ENCODE data around the gene GAGE12E. TPM values are rescaled to one million over a fixed set of nuclear protein-coding genes. Genes with fewer than 3 reads are reported as not detected.
"Not testable (repeated sequence)": the region's sequence is repeated elsewhere in the genome, so short reads cannot be mapped to it uniquely, and the experiment has no call there.

The GAGE12E gene
- total and polyA plus RNA-seq, 2 donors (not counting 1 experiment from before 2014, with no cell fraction given): not detected

DNA sequence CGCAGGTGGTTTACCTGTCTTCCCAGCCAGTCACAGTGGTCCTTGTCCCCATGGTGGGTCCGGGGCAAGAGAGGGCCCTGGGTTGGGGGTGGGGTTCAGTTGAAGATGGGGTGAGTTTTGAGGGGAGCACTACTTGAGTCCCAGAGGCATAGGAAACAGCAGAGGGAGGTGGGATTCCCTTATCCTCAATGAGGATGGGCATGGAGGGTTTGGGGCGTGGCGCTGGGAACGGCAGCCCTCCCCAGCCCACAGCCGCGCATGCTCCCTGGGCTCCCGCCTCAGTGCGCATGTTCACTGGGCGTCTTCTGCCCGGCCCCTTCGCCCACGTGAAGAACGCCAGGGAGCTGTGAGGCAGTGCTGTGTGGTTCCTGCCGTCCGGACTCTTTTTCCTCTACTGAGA, 38.1 kb downstream of the GAGE12E start, which contains the start of gene GAGE2A:
Gene GAGE2A, plus strand, starts transcription at position 301 of the 400 bp plus-strand sequence. CDS start 1,155 bp downstream, outside the sequence.
- no CpG with 5 or more reads among the region's 16 CpGs for WGBS (ENCODE audit: insufficient coverage)
- H3K79me2 ChIP-seq (ENCODE audit: control insufficient read depth, insufficient read depth, low read length); H3K27me3 ChIP-seq (replicated peaks in 1 of 4; ENCODE audit: control extremely low read depth in 1 of 4, control insufficient read depth in 3 of 4, insufficient read depth in 4 of 4, low read length in 3 of 4); H3K4me2 ChIP-seq (replicated peaks; ENCODE audit: low read depth, low read length, poor library complexity, severe bottlenecking); POLR2A ChIA-PET; H3K36me3 ChIP-seq (replicated peaks in 1 of 2; ENCODE audit: control extremely low read depth in 1 of 2, control insufficient read depth in 1 of 2, extremely low read depth in 1 of 2, insufficient read depth in 2 of 2, low read length in 1 of 2); H3K27ac Mint-ChIP-seq; H2AFZ ChIP-seq (ENCODE audit: insufficient read depth, low read depth, low read length, poor library complexity, severe bottlenecking); H3K9me3 ChIP-seq (ENCODE audit: control extremely low read depth in 1 of 3, control insufficient read depth in 2 of 3, insufficient read depth in 1 of 3, low read length in 2 of 3); H3K4me1 ChIP-seq (ENCODE audit: control insufficient read depth in 2 of 2, insufficient read depth in 2 of 2, low read length in 2 of 2); H3K4me3 ChIP-seq (ENCODE audit: control extremely low read depth in 1 of 5, extremely low read depth in 1 of 5, insufficient read depth in 1 of 5, low read depth in 2 of 5, low read length in 4 of 5); H3K4me3 Mint-ChIP-seq; H3K9me3 Mint-ChIP-seq (ENCODE audit: insufficient read depth); H4K20me1 ChIP-seq (ENCODE audit: control insufficient read depth, insufficient read depth, low read length, poor library complexity, severe bottlenecking); DNase-seq; ATAC-seq (ENCODE audit: low read depth); H3K4me1 Mint-ChIP-seq; H3K27me3 Mint-ChIP-seq; intact Hi-C loops (cut with micrococcal nuclease); CTCF ChIA-PET; H3K9ac ChIP-seq (ENCODE audit: low read length); H3K27ac ChIP-seq (ENCODE audit: low read length in 2 of 2): not testable (repeated sequence)

DNA sequence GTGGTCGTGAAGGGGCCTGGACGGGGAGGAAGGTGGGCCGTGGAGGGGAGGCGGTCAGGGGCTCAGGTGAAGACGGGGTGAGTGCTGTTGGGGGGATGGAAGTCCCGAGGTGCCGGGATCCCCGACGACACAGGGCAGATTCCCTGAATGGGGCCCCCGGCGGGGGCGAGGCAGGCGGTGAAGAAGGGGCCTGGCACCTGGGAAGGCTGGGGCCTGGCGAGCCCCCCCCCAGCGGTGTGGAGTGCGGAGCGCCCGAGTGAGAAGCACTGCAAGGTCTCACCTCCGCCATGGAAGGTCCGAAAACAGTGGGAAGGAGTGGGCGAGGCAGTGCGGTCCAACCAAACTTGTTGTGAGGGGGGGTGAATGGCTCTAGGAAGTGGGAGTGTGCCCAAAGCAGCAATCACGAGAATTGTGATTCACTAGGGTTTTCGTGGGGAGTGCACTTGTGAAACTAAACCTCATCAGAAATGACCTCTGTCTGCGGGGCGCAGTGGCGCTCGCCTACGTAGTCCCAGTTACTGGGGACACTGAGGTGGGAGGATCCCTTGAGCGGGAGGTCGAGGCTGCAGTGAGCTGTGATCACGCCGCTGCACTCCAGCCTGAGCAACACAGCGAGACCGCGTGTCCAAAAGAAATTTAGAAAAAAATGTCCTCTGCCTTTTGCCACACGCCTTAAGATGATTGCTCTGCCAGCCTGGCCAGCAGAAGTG, 38.8 kb downstream of the GAGE12E start:
- H3K27ac Mint-ChIP-seq; H3K27me3 Mint-ChIP-seq; H3K27me3 ChIP-seq (replicated peaks in 1 of 4; ENCODE audit: control extremely low read depth in 1 of 4, control insufficient read depth in 3 of 4, insufficient read depth in 4 of 4, low read length in 3 of 4); H3K9ac ChIP-seq (ENCODE audit: low read length); H3K4me1 Mint-ChIP-seq; H3K27ac ChIP-seq (ENCODE audit: low read length in 2 of 2); intact Hi-C loops (cut with micrococcal nuclease); H3K4me3 Mint-ChIP-seq; H3K9me3 Mint-ChIP-seq (ENCODE audit: insufficient read depth); H3K4me3 ChIP-seq (ENCODE audit: control extremely low read depth in 1 of 5, extremely low read depth in 1 of 5, insufficient read depth in 1 of 5, low read depth in 2 of 5, low read length in 4 of 5); H3K4me1 ChIP-seq (ENCODE audit: control insufficient read depth in 2 of 2, insufficient read depth in 2 of 2, low read length in 2 of 2); H3K36me3 ChIP-seq (replicated peaks in 1 of 2; ENCODE audit: control extremely low read depth in 1 of 2, control insufficient read depth in 1 of 2, extremely low read depth in 1 of 2, insufficient read depth in 2 of 2, low read length in 1 of 2); H2AFZ ChIP-seq (ENCODE audit: insufficient read depth, low read depth, low read length, poor library complexity, severe bottlenecking); H3K9me3 ChIP-seq (ENCODE audit: control extremely low read depth in 1 of 3, control insufficient read depth in 2 of 3, insufficient read depth in 1 of 3, low read length in 2 of 3); POLR2A ChIA-PET; ATAC-seq (ENCODE audit: low read depth); H4K20me1 ChIP-seq (ENCODE audit: control insufficient read depth, insufficient read depth, low read length, poor library complexity, severe bottlenecking); DNase-seq; H3K79me2 ChIP-seq (ENCODE audit: control insufficient read depth, insufficient read depth, low read length); CTCF ChIA-PET; H3K4me2 ChIP-seq (replicated peaks; ENCODE audit: low read depth, low read length, poor library complexity, severe bottlenecking): not testable (repeated sequence)
- WGBS (ENCODE audit: insufficient coverage): 96% methylated on average over 8 of the region's 37 CpGs

DNA sequence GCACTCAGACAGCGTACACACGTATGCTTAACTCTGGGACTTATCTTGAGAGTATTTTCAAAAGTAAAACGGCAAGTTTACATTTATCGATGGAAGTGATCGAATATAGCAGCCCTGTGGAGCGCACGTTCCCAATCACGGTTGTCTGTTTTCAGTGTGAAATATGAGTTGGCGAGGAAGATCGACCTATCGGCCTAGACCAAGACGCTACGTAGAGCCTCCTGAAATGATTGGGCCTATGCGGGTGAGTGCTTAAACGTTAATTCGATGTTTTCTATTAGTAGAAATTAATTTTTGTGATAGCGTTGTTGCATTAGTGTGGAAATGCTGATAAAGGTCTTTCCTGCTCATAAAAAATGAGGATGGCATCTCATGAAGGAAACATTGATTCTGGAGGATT, 39.4 kb downstream of the GAGE12E start:
- H3K27me3 Mint-ChIP-seq; DNase-seq; H3K4me3 Mint-ChIP-seq; H3K9me3 ChIP-seq (ENCODE audit: control extremely low read depth in 1 of 3, control insufficient read depth in 2 of 3, insufficient read depth in 1 of 3, low read length in 2 of 3); H3K27ac Mint-ChIP-seq; H3K27ac ChIP-seq (ENCODE audit: low read length in 2 of 2); H3K9ac ChIP-seq (ENCODE audit: low read length); H2AFZ ChIP-seq (ENCODE audit: insufficient read depth, low read depth, low read length, poor library complexity, severe bottlenecking); H3K36me3 ChIP-seq (replicated peaks in 1 of 2; ENCODE audit: control extremely low read depth in 1 of 2, control insufficient read depth in 1 of 2, extremely low read depth in 1 of 2, insufficient read depth in 2 of 2, low read length in 1 of 2); CTCF ChIA-PET; ATAC-seq (ENCODE audit: low read depth); H3K79me2 ChIP-seq (ENCODE audit: control insufficient read depth, insufficient read depth, low read length); H3K4me2 ChIP-seq (replicated peaks; ENCODE audit: low read depth, low read length, poor library complexity, severe bottlenecking); H3K4me1 Mint-ChIP-seq; intact Hi-C loops (cut with micrococcal nuclease); H3K27me3 ChIP-seq (replicated peaks in 1 of 4; ENCODE audit: control extremely low read depth in 1 of 4, control insufficient read depth in 3 of 4, insufficient read depth in 4 of 4, low read length in 3 of 4); H3K4me1 ChIP-seq (ENCODE audit: control insufficient read depth in 2 of 2, insufficient read depth in 2 of 2, low read length in 2 of 2); H3K4me3 ChIP-seq (ENCODE audit: control extremely low read depth in 1 of 5, extremely low read depth in 1 of 5, insufficient read depth in 1 of 5, low read depth in 2 of 5, low read length in 4 of 5); POLR2A ChIA-PET; H3K9me3 Mint-ChIP-seq (ENCODE audit: insufficient read depth); H4K20me1 ChIP-seq (ENCODE audit: control insufficient read depth, insufficient read depth, low read length, poor library complexity, severe bottlenecking): not testable (repeated sequence)
- no CpG with 5 or more reads among the region's 17 CpGs for WGBS (ENCODE audit: insufficient coverage)

DNA sequence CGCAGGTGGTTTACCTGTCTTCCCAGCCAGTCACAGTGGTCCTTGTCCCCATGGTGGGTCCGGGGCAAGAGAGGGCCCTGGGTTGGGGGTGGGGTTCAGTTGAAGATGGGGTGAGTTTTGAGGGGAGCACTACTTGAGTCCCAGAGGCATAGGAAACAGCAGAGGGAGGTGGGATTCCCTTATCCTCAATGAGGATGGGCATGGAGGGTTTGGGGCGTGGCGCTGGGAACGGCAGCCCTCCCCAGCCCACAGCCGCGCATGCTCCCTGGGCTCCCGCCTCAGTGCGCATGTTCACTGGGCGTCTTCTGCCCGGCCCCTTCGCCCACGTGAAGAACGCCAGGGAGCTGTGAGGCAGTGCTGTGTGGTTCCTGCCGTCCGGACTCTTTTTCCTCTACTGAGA, 47.6 kb downstream of the GAGE12E start, which contains the start of gene GAGE1:
Gene GAGE1, plus strand, starts transcription at position 301 of the 400 bp plus-strand sequence. CDS start 1,155 bp downstream, outside the sequence.
- H3K4me2 ChIP-seq (replicated peaks; ENCODE audit: low read depth, low read length, poor library complexity, severe bottlenecking); H3K27ac ChIP-seq (ENCODE audit: low read length in 2 of 2); H3K79me2 ChIP-seq (ENCODE audit: control insufficient read depth, insufficient read depth, low read length); H3K9me3 Mint-ChIP-seq (ENCODE audit: insufficient read depth); H3K4me3 ChIP-seq (ENCODE audit: control extremely low read depth in 1 of 5, extremely low read depth in 1 of 5, insufficient read depth in 1 of 5, low read depth in 2 of 5, low read length in 4 of 5); H3K4me3 Mint-ChIP-seq; H3K4me1 Mint-ChIP-seq; DNase-seq; POLR2A ChIA-PET; H3K4me1 ChIP-seq (ENCODE audit: control insufficient read depth in 2 of 2, insufficient read depth in 2 of 2, low read length in 2 of 2); intact Hi-C loops (cut with micrococcal nuclease); H3K9me3 ChIP-seq (ENCODE audit: control extremely low read depth in 1 of 3, control insufficient read depth in 2 of 3, insufficient read depth in 1 of 3, low read length in 2 of 3); CTCF ChIA-PET; H3K27me3 Mint-ChIP-seq; H3K27ac Mint-ChIP-seq; H4K20me1 ChIP-seq (ENCODE audit: control insufficient read depth, insufficient read depth, low read length, poor library complexity, severe bottlenecking); H3K27me3 ChIP-seq (replicated peaks in 1 of 4; ENCODE audit: control extremely low read depth in 1 of 4, control insufficient read depth in 3 of 4, insufficient read depth in 4 of 4, low read length in 3 of 4); ATAC-seq (ENCODE audit: low read depth); H3K9ac ChIP-seq (ENCODE audit: low read length); H2AFZ ChIP-seq (ENCODE audit: insufficient read depth, low read depth, low read length, poor library complexity, severe bottlenecking); H3K36me3 ChIP-seq (replicated peaks in 1 of 2; ENCODE audit: control extremely low read depth in 1 of 2, control insufficient read depth in 1 of 2, extremely low read depth in 1 of 2, insufficient read depth in 2 of 2, low read length in 1 of 2): not testable (repeated sequence)
- no CpG with 5 or more reads among the region's 16 CpGs for WGBS (ENCODE audit: insufficient coverage)
